Tibial artery (tissue), 4 donors: Measurements from ENCODE around the gene IGF2R.
A peak's percentile ranks its signal among the peaks of the same experiment; 100 is the strongest.

Experiments
- DNase-seq, 2 donors: peaks; one replicate each; pipeline ENCODE4 v3.0.0-alpha.2; 2019
- H3K27ac ChIP-seq, 2 donors: fragments of 200-600 bp; sonication (generic) in 1 of 2; 1 replicate in 1 of 2; 2 replicates in 1 of 2; pipeline ENCODE4 v1.5.1; 2018 to 2019; ENCODE audit warnings: mild to moderate bottlenecking in 1 of 2
- H3K27me3 ChIP-seq, 2 donors: fragments of 200-600 bp; sonication (generic) in 1 of 2; one replicate each; pipeline versions ENCODE4 v1.5.1 to v1.6.0; 2016 to 2019
- H3K36me3 ChIP-seq, 3 donors: fragments of 200-600 bp; sonication (generic) in 2 of 3; one replicate each; pipeline ENCODE4 v1.5.1; 2016 to 2019; ENCODE audit warnings: mild to moderate bottlenecking in 2 of 3
- H3K4me1 ChIP-seq, 4 donors: fragments of 200-600 bp; sonication (generic) in 2 of 4; 1 replicate in 3 of 4; 2 replicates in 1 of 4; pipeline ENCODE4 v1.5.1; 2016 to 2019
- H3K4me3 ChIP-seq, 2 donors: fragments of 200-600 bp; sonication (generic) in 1 of 2; 1 replicate in 1 of 2; 2 replicates in 1 of 2; pipeline ENCODE4 v1.5.1; 2018 to 2019; ENCODE audit warnings: mild to moderate bottlenecking in 2 of 2
- H3K9me3 ChIP-seq, 3 donors: fragments of 200-600 bp; sonication (generic) in 1 of 3; one replicate each; pipeline ENCODE4 v1.5.1; 2016 to 2019
- intact Hi-C: fragments of 100-400 bp; cut with DNase I; formaldehyde crosslinking; loops from one replicate; pipeline ENCODE4 v1.15.0; 2023; ENCODE audit warnings: low total_unique reads
- TF ChIP-seq, protein P1 (sequence below), 2 experiments: fragments of 200-600 bp in 1 of 2; fragments of 450-650 bp in 1 of 2; IDR thresholded peaks; one replicate each; pipeline ENCODE4 v1.5.1; 2017 to 2019; ENCODE audit warnings: antibody characterized with exemption in 2 of 2, mild to moderate bottlenecking in 1 of 2, moderate library complexity in 1 of 2

The IGF2R gene

GRCh38 chr6:159978291-159979135, 9.6 kb downstream of the IGF2R start:
- Histone ChIP-seq H3K4me3 (no peak overlapping the region), H3K27me3 (no peaks in the 10 kb centered on the region), H3K4me1 (peaks cover 0 to 79% (median 50%) of the 10 kb centered on the region in 4 donors), H3K9me3 (no peaks in the 10 kb centered on the region), H3K27ac (peak overlapping the region in 1 of 2 donors; percentile 45), H3K36me3 (no peaks in the 10 kb centered on the region)
- TF ChIP-seq, protein P1, sequence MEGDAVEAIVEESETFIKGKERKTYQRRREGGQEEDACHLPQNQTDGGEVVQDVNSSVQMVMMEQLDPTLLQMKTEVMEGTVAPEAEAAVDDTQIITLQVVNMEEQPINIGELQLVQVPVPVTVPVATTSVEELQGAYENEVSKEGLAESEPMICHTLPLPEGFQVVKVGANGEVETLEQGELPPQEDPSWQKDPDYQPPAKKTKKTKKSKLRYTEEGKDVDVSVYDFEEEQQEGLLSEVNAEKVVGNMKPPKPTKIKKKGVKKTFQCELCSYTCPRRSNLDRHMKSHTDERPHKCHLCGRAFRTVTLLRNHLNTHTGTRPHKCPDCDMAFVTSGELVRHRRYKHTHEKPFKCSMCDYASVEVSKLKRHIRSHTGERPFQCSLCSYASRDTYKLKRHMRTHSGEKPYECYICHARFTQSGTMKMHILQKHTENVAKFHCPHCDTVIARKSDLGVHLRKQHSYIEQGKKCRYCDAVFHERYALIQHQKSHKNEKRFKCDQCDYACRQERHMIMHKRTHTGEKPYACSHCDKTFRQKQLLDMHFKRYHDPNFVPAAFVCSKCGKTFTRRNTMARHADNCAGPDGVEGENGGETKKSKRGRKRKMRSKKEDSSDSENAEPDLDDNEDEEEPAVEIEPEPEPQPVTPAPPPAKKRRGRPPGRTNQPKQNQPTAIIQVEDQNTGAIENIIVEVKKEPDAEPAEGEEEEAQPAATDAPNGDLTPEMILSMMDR (IDR thresholded peaks at IDR 0.05) = no peak
- no peak for DNase-seq
- intact Hi-C loops = no loop called here

DNA sequence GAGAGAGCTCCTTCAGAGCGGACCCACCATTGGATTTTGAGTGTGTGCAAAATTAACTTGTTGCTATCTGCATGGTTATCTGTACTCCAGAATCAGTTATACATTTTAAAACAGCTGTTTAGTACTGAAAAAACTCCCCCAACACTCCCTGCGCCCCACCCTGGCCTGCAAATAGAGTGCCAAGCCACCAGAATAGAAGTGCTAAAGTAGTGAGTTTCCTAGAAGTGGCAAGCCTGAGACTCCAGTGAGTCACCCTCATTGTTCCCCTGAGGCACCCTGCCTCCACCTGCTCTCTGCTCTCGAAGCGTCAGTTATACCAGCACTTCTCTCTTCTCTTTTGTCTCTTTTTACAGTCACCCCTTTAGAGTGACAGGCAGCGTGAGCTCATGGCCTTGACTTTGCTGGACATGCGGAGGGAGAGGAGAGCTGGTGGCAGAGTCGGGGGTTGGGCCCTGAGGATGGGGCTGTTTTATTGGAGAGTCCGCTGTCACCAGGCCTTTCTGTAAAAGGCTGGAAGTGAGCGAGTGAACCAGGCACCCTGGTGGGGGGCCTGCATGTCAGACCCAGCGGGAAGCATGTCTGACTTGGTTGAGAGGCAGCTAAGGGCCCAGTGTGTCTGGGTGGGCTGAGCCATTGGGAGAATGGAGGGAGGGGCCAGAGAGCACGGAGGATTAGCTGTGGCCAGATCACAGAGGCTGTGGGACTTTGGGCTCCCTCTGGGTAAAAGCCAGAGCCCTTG, 10.4 kb downstream of the IGF2R start:
- H3K4me1 ChIP-seq = peaks cover 0 to 79% (median 52%) of the 10 kb centered on the region in 4 donors
- TF ChIP-seq, protein P1 (IDR thresholded peaks at IDR 0.05) = no peak
- no peak overlapping the region for H3K4me3 ChIP-seq
- no peak for DNase-seq
- peak overlapping the region in 1 of 2 donors; percentile 45 for H3K27ac ChIP-seq
- no peaks in the 10 kb centered on the region for H3K27me3 ChIP-seq
- no peaks in the 10 kb centered on the region for H3K36me3 ChIP-seq
- intact Hi-C loops = no loop called here
- no peaks in the 10 kb centered on the region for H3K9me3 ChIP-seq

GRCh38 chr6:159980474-159980873, 11.6 kb downstream of the IGF2R start:
- no peaks in the 10 kb centered on the region for H3K27me3 ChIP-seq
- H3K4me3 ChIP-seq = no peak overlapping the region
- intact Hi-C loops = no loop called here
- no peaks in the 10 kb centered on the region for H3K36me3 ChIP-seq
- TF ChIP-seq, protein P1 (IDR thresholded peaks at IDR 0.05) = no peak
- no peak overlapping the region for H3K27ac ChIP-seq
- H3K9me3 ChIP-seq = no peaks in the 10 kb centered on the region
- H3K4me1 ChIP-seq = peaks cover 0 to 85% (median 54%) of the 10 kb centered on the region in 4 donors
- no peak for DNase-seq

GRCh38 chr6:159981071-159981402, 12.2 kb downstream of the IGF2R start:
- H3K4me1 ChIP-seq = peaks cover 0 to 91% (median 56%) of the 10 kb centered on the region in 4 donors
- H3K36me3 ChIP-seq = no peaks in the 10 kb centered on the region

DNA sequence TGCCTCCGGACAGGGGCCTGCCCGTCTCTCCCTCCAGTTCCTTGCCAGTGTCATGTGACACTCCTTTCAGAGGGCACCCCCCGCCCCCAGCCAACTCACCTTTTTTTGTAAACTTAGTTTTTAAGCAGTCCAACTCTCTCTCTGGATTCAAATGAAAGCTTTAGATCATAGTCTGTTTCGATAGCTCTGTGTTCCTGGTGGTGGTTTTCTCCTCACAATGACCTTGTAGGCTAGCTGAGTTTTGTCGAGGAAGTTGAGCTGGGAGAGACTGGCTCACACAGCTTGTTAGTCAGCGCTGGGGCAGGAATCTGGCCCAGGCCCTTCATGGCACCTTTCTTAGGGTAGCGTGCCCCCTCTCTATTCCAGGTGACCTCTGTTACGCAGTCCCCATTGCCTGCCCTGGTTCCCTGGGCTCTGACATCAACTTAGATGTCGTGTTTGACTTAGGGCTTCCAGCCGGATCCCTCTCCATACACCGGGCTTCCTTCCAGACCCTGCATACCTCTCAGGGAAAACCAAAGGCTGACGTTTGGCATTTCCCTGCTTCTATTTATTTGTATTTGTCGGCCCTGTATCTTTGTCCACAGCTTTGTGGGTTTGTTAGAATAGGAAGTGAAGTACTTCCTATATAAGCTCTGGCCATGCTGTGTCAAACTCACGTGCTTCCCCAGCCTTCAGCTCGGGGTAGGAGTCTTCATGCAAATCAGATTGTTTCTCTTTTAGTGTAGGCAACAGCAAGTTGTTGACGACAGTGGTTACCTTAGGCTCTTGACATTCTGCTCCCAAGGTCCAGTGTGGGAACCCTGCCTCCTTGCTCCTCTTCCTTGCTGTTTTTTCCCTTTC, 12.7 kb downstream of the IGF2R start:
- TF ChIP-seq, protein P1 (IDR thresholded peaks at IDR 0.05) = no peak
- Histone ChIP-seq H3K4me1 (peaks cover 0 to 93% (median 56%) of the 10 kb centered on the region in 4 donors), H3K36me3 (no peaks in the 10 kb centered on the region), H3K27me3 (no peaks in the 10 kb centered on the region), H3K4me3 (no peak overlapping the region), H3K27ac (peak overlapping the region; percentile 33 to 50), H3K9me3 (no peaks in the 10 kb centered on the region)
- intact Hi-C loops = no loop called here
- peak in 1 of 2 donors; percentile 73 for DNase-seq

More at GRCh38 chr6:159981071-159981402, 12.2 kb downstream of the IGF2R start:
- Histone ChIP-seq H3K9me3 (no peaks in the 10 kb centered on the region), H3K4me3 (no peak overlapping the region), H3K27me3 (no peaks in the 10 kb centered on the region), H3K27ac (peak overlapping the region in 1 of 2 donors; percentile 50)
- TF ChIP-seq, protein P1 (IDR thresholded peaks at IDR 0.05) = no peak
- intact Hi-C loops = no loop called here
- DNase-seq = no peak
